Neural crest cell (in vitro differentiated cells): ENCODE results near the gene SLC13A2. TPM values are rescaled to one million over a fixed set of nuclear protein-coding genes. Genes with fewer than 3 reads are reported as not detected.

Experiments used
- DNase-seq: peaks from one replicate; pipeline ENCODE4 v3.0.0; 2021; ENCODE audit warnings: low read depth, mixed read lengths, low spot score
- H3K27ac Mint-ChIP-seq: one replicate; pipeline ENCODE4 v1.8.0; 2021; ENCODE audit warnings: mild to moderate bottlenecking, mixed read lengths; ENCODE audit not compliant: unreplicated experiment
- H3K27me3 Mint-ChIP-seq: 2 replicates; pipeline ENCODE4 v1.8.0; 2021; ENCODE audit warnings: low read depth, mild to moderate bottlenecking, mixed read lengths
- H3K36me3 Mint-ChIP-seq: 2 replicates; pipeline ENCODE4 v1.8.0; 2021; ENCODE audit warnings: low read depth, mild to moderate bottlenecking, mixed read lengths
- H3K4me1 Mint-ChIP-seq: 2 replicates; pipeline ENCODE4 v1.8.0; 2021; ENCODE audit warnings: mixed read lengths
- H3K4me3 Mint-ChIP-seq: one replicate; pipeline ENCODE4 v1.8.0; 2021; ENCODE audit warnings: mild to moderate bottlenecking, mixed read lengths
- H3K9me3 Mint-ChIP-seq: 2 replicates; pipeline ENCODE4 v1.8.0; 2021; ENCODE audit warnings: mixed read lengths
- CTCF ChIP-seq: fragments of 200-600 bp; sonication (generic); conservative IDR thresholded peaks from 2 replicates; pipeline ENCODE4 v1.5.0; 2021; ENCODE audit warnings: antibody characterized with exemption, mild to moderate bottlenecking
- total RNA-seq: library from RNA; stranded (reverse); gene quantifications from 2 replicates; pipeline ENCODE4 v1.2.1, GENCODE V29; 2021

The SLC13A2 gene
- total RNA-seq, 1 donor from 2014 or later: not detected

GRCh38 chr17:28528327-28529012, 55.0 kb downstream of the SLC13A2 start:
- Mint-ChIP-seq H3K36me3 (no peaks in the 10 kb centered on the region), H3K4me3 (no peak overlapping the region), H3K4me1 (no peaks in the 10 kb centered on the region), H3K27me3 (no peaks in the 10 kb centered on the region), H3K9me3 (no peaks in the 10 kb centered on the region), H3K27ac (no peak overlapping the region)
- no peak for TF ChIP-seq CTCF
- no peak for DNase-seq

- no peaks in the 10 kb centered on the region for H3K36me3 Mint-ChIP-seq
- no peak overlapping the region for H3K4me3 Mint-ChIP-seq
- H3K9me3 Mint-ChIP-seq: no peaks in the 10 kb centered on the region
- no peaks in the 10 kb centered on the region for H3K4me1 Mint-ChIP-seq
- no peak overlapping the region for H3K27ac Mint-ChIP-seq
- TF ChIP-seq CTCF: no peak
- DNase-seq: no peak
- no peaks in the 10 kb centered on the region for H3K27me3 Mint-ChIP-seq
These were observed 55.6 kb downstream of the SLC13A2 start for GRCh38 chr17:28529013-28529400.

- Mint-ChIP-seq H3K4me1 (no peaks in the 10 kb centered on the region), H3K27ac (no peak overlapping the region), H3K9me3 (no peaks in the 10 kb centered on the region), H3K4me3 (no peak overlapping the region), H3K27me3 (no peaks in the 10 kb centered on the region), H3K36me3 (no peaks in the 10 kb centered on the region)
- DNase-seq: no peak
- no peak for TF ChIP-seq CTCF
These were observed 56.8 kb downstream of the SLC13A2 start for GRCh38 chr17:28530250-28530649.

GRCh38 chr17:28530926-28531325, 57.5 kb downstream of the SLC13A2 start:
- H3K4me1 Mint-ChIP-seq: no peaks in the 10 kb centered on the region
- H3K27me3 Mint-ChIP-seq: no peaks in the 10 kb centered on the region
- no peaks in the 10 kb centered on the region for H3K36me3 Mint-ChIP-seq
- DNase-seq: no peak
- no peak overlapping the region for H3K27ac Mint-ChIP-seq
- TF ChIP-seq CTCF: no peak
- H3K9me3 Mint-ChIP-seq: no peaks in the 10 kb centered on the region
- H3K4me3 Mint-ChIP-seq: no peak overlapping the region

GRCh38 chr17:28532050-28532960, 58.9 kb downstream of the SLC13A2 start:
- H3K27me3 Mint-ChIP-seq: no peaks in the 10 kb centered on the region
- DNase-seq: no peak
- TF ChIP-seq CTCF: no peak
- H3K36me3 Mint-ChIP-seq: no peaks in the 10 kb centered on the region
- H3K9me3 Mint-ChIP-seq: no peaks in the 10 kb centered on the region
- H3K27ac Mint-ChIP-seq: no peak overlapping the region
- H3K4me1 Mint-ChIP-seq: no peaks in the 10 kb centered on the region
- no peak overlapping the region for H3K4me3 Mint-ChIP-seq
